Measurements from ENCODE around the gene GALNT2. TPM values are rescaled to one million over a fixed set of nuclear protein-coding genes. Genes with fewer than 3 reads are reported as not detected.

GALNT2 gene
- total RNA-seq, 1 experiment from 2014 or later = 152 TPM

- POLR2A ChIA-PET = no interaction called here
Observed at GRCh38 chr1:230300322-230301301, 233.6 kb downstream of the GALNT2 start.

DNA sequence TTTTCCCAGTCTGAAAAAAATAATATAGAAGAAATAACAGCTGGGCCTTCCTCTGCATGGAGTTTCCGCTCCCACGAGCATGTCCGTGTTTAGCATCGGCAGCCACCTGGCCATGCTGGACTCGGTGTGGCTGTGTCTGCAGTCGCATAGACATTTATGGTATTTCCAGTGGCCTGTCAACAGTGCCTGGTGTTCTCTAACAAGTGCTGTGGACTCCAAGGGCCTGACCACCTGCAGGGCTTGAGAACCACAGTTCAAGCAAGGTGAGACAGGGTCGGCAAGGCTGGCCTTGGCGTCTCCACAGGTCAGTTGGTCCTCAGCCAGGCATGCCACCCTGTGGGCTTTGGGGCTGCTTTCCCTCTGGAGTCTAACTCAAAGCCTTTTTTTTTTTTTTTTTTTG lies 234.3 kb downstream of the GALNT2 start:
- Histone ChIP-seq H3K4me1 (ENCODE audit: control insufficient read depth, insufficient read depth, low read length) (no peaks in the 10 kb centered on the region), H3K27ac (ENCODE audit: low read length) (no peak overlapping the region), H3K36me3 (ENCODE audit: control insufficient read depth, insufficient read depth, low read length) (no peaks in the 10 kb centered on the region), H3K4me3 (ENCODE audit: low read depth in 2 of 2, low read length in 2 of 2) (no peak overlapping the region), H3K27me3 (ENCODE audit: control insufficient read depth, insufficient read depth, low read length) (no peaks in the 10 kb centered on the region), H3K9me3 (ENCODE audit: control insufficient read depth, insufficient read depth, low read depth, low read length) (no peaks in the 10 kb centered on the region)
- CTCF ChIA-PET = no interaction called here
- TF ChIP-seq REST (IDR thresholded peaks at IDR 0.05; ENCODE audit: insufficient read depth in 1 of 2, low read depth in 2 of 2, low read length in 1 of 2) = no peak
- TF ChIP-seq TCF7L2 (IDR thresholded peaks at IDR 0.05; ENCODE audit: low read depth, low read length) = no peak
- no peak for TF ChIP-seq POLR2AphosphoS5 (IDR thresholded peaks at IDR 0.05; ENCODE audit: low read depth, low read length)
- no peak for TF ChIP-seq SIN3A (IDR thresholded peaks at IDR 0.05; ENCODE audit: borderline replicate concordance, insufficient read depth, low read depth, low read length)
- TF ChIP-seq, protein P1, sequence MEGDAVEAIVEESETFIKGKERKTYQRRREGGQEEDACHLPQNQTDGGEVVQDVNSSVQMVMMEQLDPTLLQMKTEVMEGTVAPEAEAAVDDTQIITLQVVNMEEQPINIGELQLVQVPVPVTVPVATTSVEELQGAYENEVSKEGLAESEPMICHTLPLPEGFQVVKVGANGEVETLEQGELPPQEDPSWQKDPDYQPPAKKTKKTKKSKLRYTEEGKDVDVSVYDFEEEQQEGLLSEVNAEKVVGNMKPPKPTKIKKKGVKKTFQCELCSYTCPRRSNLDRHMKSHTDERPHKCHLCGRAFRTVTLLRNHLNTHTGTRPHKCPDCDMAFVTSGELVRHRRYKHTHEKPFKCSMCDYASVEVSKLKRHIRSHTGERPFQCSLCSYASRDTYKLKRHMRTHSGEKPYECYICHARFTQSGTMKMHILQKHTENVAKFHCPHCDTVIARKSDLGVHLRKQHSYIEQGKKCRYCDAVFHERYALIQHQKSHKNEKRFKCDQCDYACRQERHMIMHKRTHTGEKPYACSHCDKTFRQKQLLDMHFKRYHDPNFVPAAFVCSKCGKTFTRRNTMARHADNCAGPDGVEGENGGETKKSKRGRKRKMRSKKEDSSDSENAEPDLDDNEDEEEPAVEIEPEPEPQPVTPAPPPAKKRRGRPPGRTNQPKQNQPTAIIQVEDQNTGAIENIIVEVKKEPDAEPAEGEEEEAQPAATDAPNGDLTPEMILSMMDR (IDR thresholded peaks at IDR 0.05) = no peak
- BruUV-seq (replicated peaks) = no TSS peak
- intact Hi-C loops (cut with micrococcal nuclease; ENCODE audit: unreplicated experiment) (no loop called here), in situ Hi-C loops (cut with HindIII; ENCODE audit: low pct_unique_long_range_greater_than_20kb, low sequenced_read_pairs) (no loop called here)
- POLR2A ChIA-PET = no interaction called here
- ATAC-seq (no peak), DNase-seq (ENCODE audit: low read depth, low spot score) (no peak)

More at GRCh38 chr1:230300322-230301301, 233.6 kb downstream of the GALNT2 start:
- DNase-seq (ENCODE audit: low read depth, low spot score) = no peak
- no peak for TF ChIP-seq REST (IDR thresholded peaks at IDR 0.05; ENCODE audit: insufficient read depth in 1 of 2, low read depth in 2 of 2, low read length in 1 of 2)
- no peak for TF ChIP-seq TCF7L2 (IDR thresholded peaks at IDR 0.05; ENCODE audit: low read depth, low read length)
- TF ChIP-seq, protein P1 (IDR thresholded peaks at IDR 0.05) = no peak
- no peak for TF ChIP-seq POLR2AphosphoS5 (IDR thresholded peaks at IDR 0.05; ENCODE audit: low read depth, low read length)
- TF ChIP-seq SIN3A (IDR thresholded peaks at IDR 0.05; ENCODE audit: borderline replicate concordance, insufficient read depth, low read depth, low read length) = no peak
- CTCF ChIA-PET = no interaction called here
- BruUV-seq (replicated peaks) = no TSS peak
- in situ Hi-C loops (cut with HindIII; ENCODE audit: low pct_unique_long_range_greater_than_20kb, low sequenced_read_pairs) (no loop called here), intact Hi-C loops (cut with micrococcal nuclease; ENCODE audit: unreplicated experiment) (no loop called here)
- H3K27ac ChIP-seq (ENCODE audit: low read length) = no peak overlapping the region
- no peak overlapping the region for H3K4me3 ChIP-seq (ENCODE audit: low read depth in 2 of 2, low read length in 2 of 2)
- ATAC-seq = no peak
- H3K4me1 ChIP-seq (ENCODE audit: control insufficient read depth, insufficient read depth, low read length) = no peaks in the 10 kb centered on the region
- H3K27me3 ChIP-seq (ENCODE audit: control insufficient read depth, insufficient read depth, low read length) = no peaks in the 10 kb centered on the region
- no peaks in the 10 kb centered on the region for H3K9me3 ChIP-seq (ENCODE audit: control insufficient read depth, insufficient read depth, low read depth, low read length)
- no peaks in the 10 kb centered on the region for H3K36me3 ChIP-seq (ENCODE audit: control insufficient read depth, insufficient read depth, low read length)
